ENCODE results near the gene C3orf38.
"Not testable (repeated sequence)": the region's sequence is repeated elsewhere in the genome, so short reads cannot be mapped to it uniquely, and the experiment has no call there.

Gene C3orf38

DNA sequence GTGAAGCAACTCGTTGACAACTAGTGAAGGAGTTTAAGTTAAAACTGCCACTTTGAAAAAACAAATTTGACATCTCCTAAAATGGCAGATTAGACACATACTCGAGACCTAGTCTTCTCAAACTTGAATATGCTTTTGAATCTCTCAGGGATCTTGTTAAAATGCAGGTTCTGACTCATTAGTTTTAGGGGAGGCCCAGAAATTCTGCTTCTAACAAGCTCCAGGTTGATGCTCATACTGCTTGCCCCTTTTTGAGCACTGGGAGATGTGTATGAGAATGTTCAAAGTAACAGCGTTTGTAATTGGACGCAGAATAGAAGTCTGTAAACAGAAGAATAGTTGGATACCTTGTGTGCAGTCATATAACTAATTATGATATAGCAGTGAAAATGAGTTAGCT lies 1.6 kb downstream of the C3orf38 start:
- H3K27ac ChIP-seq, result no peak overlapping the region
- no peak for DNase-seq (ENCODE audit: low spot score)
- TF ChIP-seq, protein P1, sequence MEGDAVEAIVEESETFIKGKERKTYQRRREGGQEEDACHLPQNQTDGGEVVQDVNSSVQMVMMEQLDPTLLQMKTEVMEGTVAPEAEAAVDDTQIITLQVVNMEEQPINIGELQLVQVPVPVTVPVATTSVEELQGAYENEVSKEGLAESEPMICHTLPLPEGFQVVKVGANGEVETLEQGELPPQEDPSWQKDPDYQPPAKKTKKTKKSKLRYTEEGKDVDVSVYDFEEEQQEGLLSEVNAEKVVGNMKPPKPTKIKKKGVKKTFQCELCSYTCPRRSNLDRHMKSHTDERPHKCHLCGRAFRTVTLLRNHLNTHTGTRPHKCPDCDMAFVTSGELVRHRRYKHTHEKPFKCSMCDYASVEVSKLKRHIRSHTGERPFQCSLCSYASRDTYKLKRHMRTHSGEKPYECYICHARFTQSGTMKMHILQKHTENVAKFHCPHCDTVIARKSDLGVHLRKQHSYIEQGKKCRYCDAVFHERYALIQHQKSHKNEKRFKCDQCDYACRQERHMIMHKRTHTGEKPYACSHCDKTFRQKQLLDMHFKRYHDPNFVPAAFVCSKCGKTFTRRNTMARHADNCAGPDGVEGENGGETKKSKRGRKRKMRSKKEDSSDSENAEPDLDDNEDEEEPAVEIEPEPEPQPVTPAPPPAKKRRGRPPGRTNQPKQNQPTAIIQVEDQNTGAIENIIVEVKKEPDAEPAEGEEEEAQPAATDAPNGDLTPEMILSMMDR (IDR thresholded peaks at IDR 0.05), result no peak
- H3K4me3 ChIP-seq, result peak overlapping the region; percentile 87

DNA sequence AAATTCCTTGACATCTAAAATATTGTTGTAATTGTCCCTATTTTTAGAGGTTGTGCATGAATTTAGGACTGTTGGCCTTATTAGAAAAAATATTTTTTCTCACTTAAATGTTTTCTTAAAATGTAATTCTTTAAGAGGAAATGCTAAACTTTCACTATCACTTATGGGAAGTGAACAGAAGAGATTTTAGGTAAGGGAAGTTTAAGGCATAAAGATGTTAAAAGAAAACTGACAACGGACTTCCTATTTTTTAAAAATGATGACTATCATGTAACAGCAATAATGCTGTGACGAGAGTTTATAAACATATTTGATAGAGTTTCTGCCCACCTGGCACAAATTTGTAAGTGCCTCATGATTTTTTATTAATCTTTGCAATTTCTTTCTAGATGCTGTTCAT lies 3.1 kb downstream of the C3orf38 start:
- no peak overlapping the region for H3K27ac ChIP-seq
- no peak overlapping the region for H3K4me3 ChIP-seq
- TF ChIP-seq, protein P1 (IDR thresholded peaks at IDR 0.05), result no peak
- DNase-seq (ENCODE audit: low spot score), result no peak

DNA sequence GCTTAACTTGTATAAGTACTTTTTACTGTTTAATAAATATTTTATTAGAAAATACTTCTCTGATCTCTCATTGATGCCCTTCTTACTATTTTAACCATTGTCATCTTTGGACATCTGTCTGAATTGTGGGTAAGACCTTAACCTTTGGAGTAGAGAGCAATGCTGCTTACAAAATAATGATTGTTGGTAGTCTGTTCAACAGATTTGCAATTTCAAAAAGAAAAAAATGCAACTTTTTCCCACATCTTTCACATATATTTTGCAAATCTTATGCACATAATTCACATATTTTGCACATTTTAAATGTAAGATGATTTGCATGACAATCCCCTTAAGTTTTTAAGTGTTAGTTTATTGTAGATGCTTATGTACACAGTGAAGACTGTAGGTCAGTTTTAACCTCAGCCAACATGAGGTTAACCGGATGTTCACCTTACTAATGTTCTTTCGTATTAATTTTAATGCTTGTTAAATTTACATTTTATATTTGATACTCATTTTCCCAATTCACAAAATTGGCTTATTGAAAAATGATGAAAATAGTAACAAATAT lies 16.7 kb downstream of the C3orf38 start:
- no peak for DNase-seq (ENCODE audit: low spot score)
- TF ChIP-seq, protein P1 (IDR thresholded peaks at IDR 0.05), result no peak
- Histone ChIP-seq H3K4me3 (no peak overlapping the region), H3K27ac (no peak overlapping the region)

DNA sequence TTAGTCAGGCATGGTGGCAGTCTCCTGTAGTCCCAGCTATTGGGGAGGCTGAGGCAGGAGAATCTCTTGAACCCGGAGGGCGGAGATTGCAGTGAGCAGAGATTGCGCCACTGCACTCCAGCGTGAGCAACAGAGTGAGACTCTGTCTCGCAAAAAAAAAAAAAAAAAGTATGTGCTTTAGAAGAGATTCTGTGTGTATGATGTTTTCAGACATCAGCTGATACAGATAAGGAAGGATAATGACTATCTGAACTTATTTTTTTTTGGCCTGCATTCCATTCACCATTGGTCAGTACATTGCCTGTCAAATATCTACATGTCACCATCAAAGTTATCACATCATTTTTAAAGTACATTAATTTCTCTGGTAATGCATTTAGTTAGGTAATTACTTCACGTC lies 17.4 kb downstream of the C3orf38 start:
- DNase-seq (ENCODE audit: low spot score), result no peak
- no peak overlapping the region for H3K27ac ChIP-seq
- TF ChIP-seq, protein P1 (IDR thresholded peaks at IDR 0.05), result no peak
- no peak overlapping the region for H3K4me3 ChIP-seq

DNA sequence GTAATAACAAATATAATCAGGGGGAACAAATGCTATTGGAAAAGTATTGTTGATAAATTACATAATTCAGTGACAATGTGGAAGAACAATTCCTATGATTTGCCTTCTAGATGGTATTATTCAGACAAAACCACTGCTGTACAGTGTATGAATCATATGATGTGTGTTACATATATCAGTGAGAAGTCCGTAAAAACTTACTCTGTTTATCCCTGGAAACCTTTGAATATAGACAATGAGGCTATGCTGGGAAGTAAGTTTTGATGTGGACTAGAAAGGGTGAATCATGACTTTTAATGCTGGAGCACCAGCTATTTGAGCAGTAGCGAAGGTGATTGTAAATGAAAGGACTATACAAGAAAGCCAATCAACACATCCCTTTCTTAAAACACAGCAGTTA lies 17.9 kb downstream of the C3orf38 start:
- TF ChIP-seq, protein P1 (IDR thresholded peaks at IDR 0.05), result no peak
- Histone ChIP-seq H3K27ac (no peak overlapping the region), H3K4me3 (no peak overlapping the region)
- no peak for DNase-seq (ENCODE audit: low spot score)

DNA sequence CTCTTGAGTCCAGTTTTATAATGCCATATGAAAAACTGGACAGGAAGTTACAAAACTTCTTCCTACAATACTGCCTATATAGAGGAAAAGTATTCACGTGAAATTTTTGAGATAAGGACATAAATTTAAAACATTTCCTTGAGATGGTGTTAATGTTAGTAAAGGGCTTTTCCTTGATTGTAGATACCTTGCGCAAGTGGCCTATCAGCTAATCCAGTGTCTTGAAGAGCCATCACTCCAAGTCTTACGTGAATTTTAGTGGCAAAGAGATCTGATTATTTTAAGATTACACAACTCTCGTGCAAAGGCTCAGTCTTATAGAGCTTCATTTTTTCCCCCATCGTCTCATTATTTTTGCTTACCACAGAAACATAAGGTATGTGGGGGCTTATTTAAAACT lies 18.4 kb downstream of the C3orf38 start:
- no peak overlapping the region for H3K4me3 ChIP-seq
- no peak overlapping the region for H3K27ac ChIP-seq
- no peak for DNase-seq (ENCODE audit: low spot score)
- TF ChIP-seq, protein P1 (IDR thresholded peaks at IDR 0.05), result no peak

DNA sequence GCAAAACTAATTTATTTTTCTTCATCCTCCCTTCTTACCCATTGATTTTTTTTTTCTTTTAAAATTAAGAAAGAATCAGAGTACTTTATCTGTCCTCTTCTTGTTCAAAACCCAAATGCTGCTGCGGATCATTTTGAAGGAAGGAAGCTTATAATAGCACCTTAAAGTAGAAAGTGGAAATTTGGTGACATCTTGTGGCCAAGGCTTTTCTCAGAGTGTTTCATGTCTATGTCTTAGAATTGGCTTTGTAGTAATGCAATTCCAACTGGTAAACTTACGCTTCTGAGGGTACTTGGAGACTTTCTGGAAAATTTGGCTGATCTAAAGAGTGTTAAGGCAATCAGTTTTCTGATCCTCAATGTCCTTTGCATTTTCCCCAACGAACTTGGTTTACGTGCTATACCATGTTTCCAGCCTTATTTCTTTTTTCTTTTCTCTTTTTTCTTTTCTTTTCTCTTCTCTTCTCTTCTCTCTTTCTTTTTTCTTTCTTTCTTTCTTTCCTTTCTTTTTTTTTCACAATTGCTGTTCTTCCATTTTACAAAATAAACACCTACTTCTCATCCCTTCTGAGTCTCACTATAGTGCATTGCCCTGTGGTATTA lies 30.7 kb downstream of the C3orf38 start:
- no peak for DNase-seq (ENCODE audit: low spot score)
- Histone ChIP-seq H3K4me3 (no peak overlapping the region), H3K27ac (no peak overlapping the region)
- TF ChIP-seq, protein P1 (IDR thresholded peaks at IDR 0.05), result no peak

DNA sequence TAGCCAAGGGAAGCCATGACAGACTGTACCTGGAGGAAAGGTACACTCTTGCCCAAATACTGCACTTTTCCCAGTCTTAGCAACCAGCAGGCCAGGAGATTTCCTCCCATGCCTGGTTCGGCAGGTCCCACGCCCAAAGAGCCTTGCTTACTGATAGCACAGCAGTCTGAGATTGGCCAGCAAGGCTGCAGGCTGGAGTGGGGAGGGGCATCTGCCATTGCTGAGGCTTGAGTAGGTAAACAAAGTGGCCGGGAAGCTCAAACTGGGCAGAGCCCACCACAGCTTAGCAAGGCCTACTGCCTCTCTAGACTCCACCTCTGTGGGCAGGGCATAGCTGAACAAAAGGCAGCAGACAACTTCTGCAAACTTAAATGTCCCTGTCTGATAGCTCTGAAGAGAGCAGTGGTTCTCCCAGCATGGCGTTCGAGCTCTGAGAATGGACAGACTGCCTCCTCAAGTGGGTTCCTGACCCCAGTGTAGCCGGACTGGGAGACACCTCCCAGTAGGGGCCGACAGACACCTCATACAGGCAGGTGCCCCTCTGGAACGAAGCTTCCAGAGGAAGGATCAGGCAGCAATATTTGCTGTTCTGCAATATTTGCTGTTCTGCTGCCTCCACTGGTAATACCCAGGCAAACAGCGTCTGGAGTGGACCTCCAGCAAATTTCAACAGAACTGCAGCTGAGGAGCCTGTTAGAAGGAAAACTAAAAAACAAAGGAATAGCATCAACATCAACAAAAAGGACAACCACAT lies 32.6 kb downstream of the C3orf38 start:
- DNase-seq (ENCODE audit: low spot score); H3K4me3 ChIP-seq; H3K27ac ChIP-seq: not testable (repeated sequence)
